Activated CD4-positive, CD25-positive, alpha-beta regulatory T cell treated with anti-CD3 and anti-CD28 coated beads, Interleukin-2, amount 50 U/mL, for 16 hours (primary cell): ENCODE measurements around the gene IFT52.

ENCODE experiments used
- DNase-seq: peaks from one replicate; pipeline ENCODE4 v3.0.0-alpha.2; 2020; ENCODE audit warnings: low read depth, low spot score

The IFT52 gene

GRCh38 chr20:43689165-43689564, 98.4 kb downstream of the IFT52 start:
- no peak for DNase-seq

GRCh38 chr20:43690943-43691598, 100.3 kb downstream of the IFT52 start:
- no peak for DNase-seq

GRCh38 chr20:43691928-43692524, 101.3 kb downstream of the IFT52 start:
- DNase-seq, result peak; percentile 19

GRCh38 chr20:43694763-43695162, 104.0 kb downstream of the IFT52 start:
- DNase-seq, result no peak

- no peak for DNase-seq
Observed at GRCh38 chr20:43695571-43695970, 104.8 kb downstream of the IFT52 start.
